H9 (cell line): ENCODE results near the gene CLEC3B. TPM values are rescaled to one million over a fixed set of nuclear protein-coding genes. Genes with fewer than 3 reads are reported as not detected.

ENCODE experiments used
- DNase-seq: peaks from one replicate; pipeline ENCODE4 v3.0.0-alpha.2; 2017
- H2AFZ ChIP-seq: one replicate; pipeline ENCODE4 v1.6.1; 2013; ENCODE audit warnings: mild to moderate bottlenecking, low read length, control low read depth, moderate library complexity
- H2AK5ac ChIP-seq: 2 replicates; pipeline ENCODE4 v1.6.1; 2013; ENCODE audit warnings: low read length, control low read depth, mixed read lengths; ENCODE audit not compliant: insufficient read length
- H2BK120ac ChIP-seq: one replicate; pipeline ENCODE4 v1.6.1; 2013; ENCODE audit warnings: low read depth, mild to moderate bottlenecking, low read length, control low read depth, inconsistent platforms; ENCODE audit not compliant: poor library complexity, severe bottlenecking
- H2BK12ac ChIP-seq: 2 replicates; pipeline ENCODE4 v1.6.1; 2013; ENCODE audit warnings: low read length, control low read depth, mixed read lengths, low read depth; ENCODE audit not compliant: insufficient read length
- H2BK15ac ChIP-seq: 2 replicates; pipeline ENCODE4 v1.6.1; 2013; ENCODE audit warnings: low read depth, low read length, control low read depth
- H2BK20ac ChIP-seq: one replicate; pipeline ENCODE4 v1.6.1; 2013; ENCODE audit warnings: low read depth, mild to moderate bottlenecking, low read length, control low read depth, inconsistent platforms; ENCODE audit not compliant: poor library complexity, severe bottlenecking
- H2BK5ac ChIP-seq: 2 replicates; pipeline ENCODE4 v1.6.1; 2013; ENCODE audit warnings: low read length, control low read depth, mixed read lengths; ENCODE audit not compliant: insufficient read length
- H3K14ac ChIP-seq: 2 replicates; pipeline ENCODE4 v1.6.1; 2013; ENCODE audit warnings: low read length, control low read depth; ENCODE audit not compliant: insufficient read depth
- H3K18ac ChIP-seq: 2 replicates; pipeline ENCODE4 v1.6.1; 2013; ENCODE audit warnings: low read depth, mild to moderate bottlenecking, mixed read lengths, low read length, control low read depth; ENCODE audit not compliant: insufficient read length
- H3K23ac ChIP-seq: 2 replicates; pipeline ENCODE4 v1.6.1; 2013; ENCODE audit warnings: low read length, control low read depth, mixed read lengths, low read depth; ENCODE audit not compliant: insufficient read length
- H3K23me2 ChIP-seq: 2 replicates; pipeline ENCODE4 v1.6.1; 2013; ENCODE audit warnings: low read depth, mild to moderate bottlenecking, mixed read lengths, low read length, control low read depth; ENCODE audit not compliant: insufficient read length, poor library complexity, severe bottlenecking
- H3K27ac ChIP-seq: 2 replicates; pipeline ENCODE4 v1.5.1; 2013; ENCODE audit warnings: low read length, control low read depth, mixed read lengths, low read depth; ENCODE audit not compliant: insufficient read length
- H3K27me3 ChIP-seq: 2 replicates; pipeline ENCODE4 v1.6.1; 2013; ENCODE audit warnings: low read length, control low read depth, inconsistent platforms; ENCODE audit not compliant: insufficient read depth
- H3K4ac ChIP-seq: 2 replicates; pipeline ENCODE4 v1.6.1; 2013; ENCODE audit warnings: low read depth, mild to moderate bottlenecking, control low read depth, inconsistent platforms, low read length, moderate library complexity
- H3K4me1 ChIP-seq: 2 replicates; pipeline ENCODE4 v1.6.1; 2013; ENCODE audit warnings: low read length, control low read depth, inconsistent platforms; ENCODE audit not compliant: insufficient read depth
- H3K4me2 ChIP-seq: 2 replicates; pipeline ENCODE4 v1.6.1; 2013; ENCODE audit warnings: low read length, control low read depth, mixed read lengths; ENCODE audit not compliant: insufficient read length, insufficient read depth
- H3K56ac ChIP-seq: 2 replicates; pipeline ENCODE4 v1.6.1; 2013; ENCODE audit warnings: low read depth, mild to moderate bottlenecking, mixed read lengths, low read length, control low read depth; ENCODE audit not compliant: insufficient read length
- H3K79me1 ChIP-seq: 2 replicates; pipeline ENCODE4 v1.6.1; 2013; ENCODE audit warnings: low read depth, mild to moderate bottlenecking, moderate library complexity, low read length, control low read depth, inconsistent platforms; ENCODE audit not compliant: insufficient read depth, poor library complexity, severe bottlenecking
- H3K79me2 ChIP-seq: 2 replicates; pipeline ENCODE4 v1.6.1; 2013; ENCODE audit warnings: low read length, control low read depth, inconsistent platforms; ENCODE audit not compliant: insufficient read depth
- H3K9ac ChIP-seq: 2 replicates; pipeline ENCODE4 v1.6.1; 2013; ENCODE audit warnings: low read length, control low read depth, mixed read lengths; ENCODE audit not compliant: insufficient read length; ENCODE audit errors: extremely low read depth
- H3K9me3 ChIP-seq: one replicate; pipeline ENCODE4 v1.6.1; 2013; ENCODE audit warnings: low read depth, low read length, inconsistent platforms; ENCODE audit not compliant: control insufficient read depth
- H3T11ph ChIP-seq: one replicate; pipeline ENCODE4 v1.6.1; 2013; ENCODE audit warnings: mild to moderate bottlenecking, low read length, control low read depth, inconsistent platforms
- H4K20me1 ChIP-seq: one replicate; pipeline ENCODE4 v1.6.1; 2013; ENCODE audit not compliant: control insufficient read depth, insufficient read length, insufficient read depth
- H4K5ac ChIP-seq: 2 replicates; pipeline ENCODE4 v1.6.1; 2013; ENCODE audit warnings: low read depth, mild to moderate bottlenecking, mixed read lengths, low read length, control low read depth; ENCODE audit not compliant: insufficient read length
- H4K8ac ChIP-seq: replicated peaks from 2 replicates; pipeline ENCODE4 v1.6.1; 2013; ENCODE audit warnings: low read length, control low read depth, mixed read lengths, low read depth; ENCODE audit not compliant: insufficient read length
- H4K91ac ChIP-seq: 2 replicates; pipeline ENCODE4 v1.6.1; 2013; ENCODE audit warnings: low read depth, mild to moderate bottlenecking, moderate library complexity, mixed read lengths, low read length, control low read depth; ENCODE audit not compliant: insufficient read length
- H3K27ac Mint-ChIP-seq, 3 experiments: 2 replicates in 2 of 3; 3 replicates in 1 of 3; pipeline ENCODE4 v1.8.0; 2020 to 2021; ENCODE audit warnings: mixed read lengths in 3 of 3, mild to moderate bottlenecking in 1 of 3, moderate library complexity in 1 of 3
- H3K27me3 Mint-ChIP-seq: 2 replicates; pipeline ENCODE4 v1.8.0; 2021; ENCODE audit warnings: low read depth, mild to moderate bottlenecking, moderate library complexity, mixed read lengths
- H3K36me3 Mint-ChIP-seq, 3 experiments: 2 replicates in 2 of 3; 3 replicates in 1 of 3; pipeline ENCODE4 v1.8.0; 2020 to 2021; ENCODE audit warnings: low read depth in 3 of 3, mixed read lengths in 3 of 3; ENCODE audit not compliant: insufficient read depth in 1 of 3
- H3K4me1 Mint-ChIP-seq, 2 experiments: 2 replicates each; pipeline ENCODE4 v1.8.0; 2020; ENCODE audit warnings: mixed read lengths in 2 of 2
- H3K4me3 Mint-ChIP-seq, 2 experiments: 2 replicates in 1 of 2; 3 replicates in 1 of 2; pipeline ENCODE4 v1.8.0; 2020 to 2021; ENCODE audit warnings: mild to moderate bottlenecking in 2 of 2, mixed read lengths in 2 of 2, moderate library complexity in 1 of 2
- H3K9me3 Mint-ChIP-seq, 2 experiments: 2 replicates in 1 of 2; 3 replicates in 1 of 2; pipeline ENCODE4 v1.8.0; 2020; ENCODE audit warnings: mild to moderate bottlenecking in 2 of 2, mixed read lengths in 2 of 2, moderate library complexity in 1 of 2
- CTCF ChIP-seq: fragments of 200-600 bp; sonication (generic); conservative IDR thresholded peaks from 3 replicates; pipeline ENCODE4 v1.8.0; 2021; ENCODE audit warnings: antibody characterized with exemption, mild to moderate bottlenecking
- WGBS: extraction: QIAGEN DNeasy Blood & Tissue Kit; methylation state at CpG from one replicate; pipeline ENCODE4 v1.1.7; 2013; ENCODE audit warnings: missing lambda C conversion rate, low lambda C conversion rate, mixed read lengths; ENCODE audit not compliant: insufficient read length; ENCODE audit errors: extremely low coverage; 5-methylcytosine and 5-hydroxymethylcytosine counted together
- total RNA-seq: library from RNA; stranded (reverse); gene quantifications from 2 replicates; pipeline ENCODE4 v1.2.1, GENCODE V29; 2021

The CLEC3B gene
- total RNA-seq, 1 experiment from 2014 or later: not detected

- no peaks in the 10 kb centered on the region for H3K9me3 ChIP-seq
- H2BK120ac ChIP-seq: no peak overlapping the region
- H3K4me2 ChIP-seq: no peak overlapping the region
- H3K4me1 ChIP-seq: no peaks in the 10 kb centered on the region
- no peak overlapping the region for H4K91ac ChIP-seq
- H3K23ac ChIP-seq: no peak overlapping the region
- no peak overlapping the region for H3K56ac ChIP-seq
- H3K23me2 ChIP-seq: no peaks in the 10 kb centered on the region
- H3K4ac ChIP-seq: no peak overlapping the region
- peaks cover 2% of the 10 kb centered on the region; the same call in 1 of the 2 replicates for H3K27me3 ChIP-seq
- H3K9me3 Mint-ChIP-seq: no peaks in the 10 kb centered on the region
- H3T11ph ChIP-seq: no peak overlapping the region
- no peaks in the 10 kb centered on the region for H3K36me3 Mint-ChIP-seq
- H3K79me2 ChIP-seq: no peaks in the 10 kb centered on the region
- no CpG with 5 or more reads among the region's 5 CpGs for WGBS
- no peak for TF ChIP-seq CTCF
- H3K18ac ChIP-seq: no peak overlapping the region
- H2AK5ac ChIP-seq: no peak overlapping the region
- no peaks in the 10 kb centered on the region for H3K79me1 ChIP-seq
- no peak overlapping the region for H2BK15ac ChIP-seq
- no peak overlapping the region for H2BK20ac ChIP-seq
- no peak overlapping the region for H3K4me3 Mint-ChIP-seq
- no peak overlapping the region for H2BK12ac ChIP-seq
- no peak overlapping the region for H3K27ac Mint-ChIP-seq
- H3K27me3 Mint-ChIP-seq: peaks cover 44% of the 10 kb centered on the region
- no peak for DNase-seq
- no peak overlapping the region for H2AFZ ChIP-seq
- H3K4me1 Mint-ChIP-seq: peaks cover 5 to 7% of the 10 kb centered on the region in 2 experiments
- no peak overlapping the region for H4K5ac ChIP-seq
- no peak overlapping the region for H2BK5ac ChIP-seq
- no peak overlapping the region for H3K27ac ChIP-seq
- H3K9ac ChIP-seq: no peak overlapping the region
- H4K8ac ChIP-seq: no peak overlapping the region
- H4K20me1 ChIP-seq: no peaks in the 10 kb centered on the region
- no peak overlapping the region for H3K14ac ChIP-seq
Measured at GRCh38 chr3:45029661-45030060, 3.6 kb downstream of the CLEC3B start.
